DOHH2 (cell line): ENCODE data around the gene TMEM190.
"Not testable (repeated sequence)": the region's sequence is repeated elsewhere in the genome, so short reads cannot be mapped to it uniquely, and the experiment has no call there.

Source experiments
- CTCF ChIP-seq: fragments of 200-600 bp; sonication (generic); IDR thresholded peaks from one replicate; pipeline ENCODE4 v1.5.1; 2014; ENCODE audit warnings: antibody characterized with exemption, mild to moderate bottlenecking, low read depth, low read length; ENCODE audit not compliant: poor library complexity, severe bottlenecking
- EZH2phosphoT487 ChIP-seq: fragments of 200-600 bp; sonication (generic); IDR thresholded peaks from 2 replicates; pipeline ENCODE4 v1.6.1; 2017; ENCODE audit warnings: borderline replicate concordance, mild to moderate bottlenecking, antibody characterized with exemption, low read length, moderate library complexity, mixed read lengths

DNA sequence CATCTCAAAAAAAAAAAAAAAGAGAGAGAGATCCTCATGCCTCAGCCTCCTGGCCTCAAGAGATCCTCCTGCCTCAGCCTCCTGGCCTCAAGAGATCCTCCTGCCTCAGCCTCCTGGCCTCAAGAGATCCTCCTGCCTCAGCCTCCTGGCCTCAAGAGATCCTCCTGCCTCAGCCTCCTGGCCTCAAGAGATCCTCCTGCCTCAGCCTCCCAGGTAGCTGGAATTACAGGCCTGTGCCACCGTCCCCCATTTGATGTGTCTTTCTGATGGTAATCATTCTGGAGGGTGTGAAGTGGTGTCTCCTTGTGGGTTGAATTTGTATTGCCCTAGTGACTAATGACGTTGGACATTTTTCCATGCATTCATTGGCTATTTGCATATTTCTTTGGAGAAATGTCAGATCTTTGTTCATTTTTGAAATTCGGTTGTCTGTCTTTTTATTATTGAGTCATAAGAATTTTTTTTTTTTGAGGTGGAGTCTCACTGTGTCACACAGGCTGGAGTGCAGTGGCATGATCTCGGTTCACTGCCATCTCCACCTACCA lies 47.8 kb upstream of the TMEM190 start:
- not testable (repeated sequence) for TF ChIP-seq CTCF, EZH2phosphoT487
